RWPE2 (cell line): ENCODE measurements around the gene PCNT.

Source experiments
- ATAC-seq: fragments of 200-7000 bp; cut with Tn5 transposase; 3 replicates; pipeline ENCODE4 v1.9.1; 2021; ENCODE audit warnings: low read depth
- DNase-seq: peaks from one replicate; pipeline ENCODE4 v3.0.0-alpha.2; 2020; ENCODE audit warnings: low spot score
- H3K27ac ChIP-seq: fragments of 450-650 bp; 2 replicates; pipeline ENCODE4 v1.5.1; 2017; ENCODE audit warnings: mild to moderate bottlenecking; ENCODE audit not compliant: poor library complexity, severe bottlenecking
- H3K27me3 ChIP-seq: fragments of 250-450 bp; sonication (Bioruptor Pico); 2 replicates; pipeline ENCODE4 v1.5.1; 2021; ENCODE audit warnings: mild to moderate bottlenecking, moderate library complexity; ENCODE audit not compliant: insufficient read depth, poor library complexity, severe bottlenecking
- H3K36me3 ChIP-seq: fragments of 250-450 bp; sonication (Bioruptor Pico); 2 replicates; pipeline ENCODE4 v1.5.1; 2020; ENCODE audit warnings: low read depth, mild to moderate bottlenecking, moderate library complexity
- H3K4me1 ChIP-seq: fragments of 250-450 bp; sonication (Bioruptor Pico); 2 replicates; pipeline ENCODE4 v1.5.1; 2021; ENCODE audit warnings: mild to moderate bottlenecking, moderate library complexity; ENCODE audit not compliant: insufficient read depth, poor library complexity, severe bottlenecking
- H3K4me3 ChIP-seq: fragments of 250-450 bp; sonication (Bioruptor Pico); 2 replicates; pipeline ENCODE4 v1.5.1; 2021; ENCODE audit warnings: mild to moderate bottlenecking, moderate library complexity; ENCODE audit not compliant: severe bottlenecking
- H3K9me3 ChIP-seq: fragments of 250-450 bp; sonication (Bioruptor Pico); 2 replicates; pipeline ENCODE4 v1.5.1; 2021; ENCODE audit warnings: mild to moderate bottlenecking, moderate library complexity; ENCODE audit not compliant: severe bottlenecking
- CTCF ChIP-seq: fragments of 450-650 bp; IDR thresholded peaks from one replicate; pipeline ENCODE4 v1.5.1; 2017; ENCODE audit warnings: mild to moderate bottlenecking, moderate library complexity; ENCODE audit not compliant: poor library complexity, severe bottlenecking

Gene PCNT

DNA sequence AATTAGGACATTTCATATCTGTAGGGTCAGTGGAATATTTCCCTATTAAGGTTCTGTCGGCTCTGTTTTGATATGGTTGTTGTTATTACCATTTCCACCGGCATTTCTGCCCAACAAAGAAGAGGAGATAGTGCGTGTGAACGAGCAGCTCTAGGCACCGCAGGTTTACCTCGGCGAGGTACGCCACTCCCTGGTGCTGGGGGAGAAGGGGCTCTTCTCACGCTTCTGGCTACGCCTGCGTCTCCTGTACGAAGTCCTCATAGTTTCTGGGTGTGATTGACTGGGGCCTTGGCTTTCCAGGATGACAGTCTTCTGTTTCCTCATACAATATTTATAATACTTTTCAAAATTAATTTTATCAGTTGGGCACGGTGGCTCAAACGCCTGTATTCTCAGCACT, 80.3 kb downstream of the PCNT start:
- H3K4me1 ChIP-seq = no peaks in the 10 kb centered on the region
- ATAC-seq = no peak
- H3K27ac ChIP-seq = no peak overlapping the region
- H3K4me3 ChIP-seq = no peak overlapping the region
- H3K36me3 ChIP-seq = peaks cover 64% of the 10 kb centered on the region
- no peaks in the 10 kb centered on the region for H3K27me3 ChIP-seq
- no peaks in the 10 kb centered on the region for H3K9me3 ChIP-seq
- no peak for TF ChIP-seq CTCF
- DNase-seq = no peak

DNA sequence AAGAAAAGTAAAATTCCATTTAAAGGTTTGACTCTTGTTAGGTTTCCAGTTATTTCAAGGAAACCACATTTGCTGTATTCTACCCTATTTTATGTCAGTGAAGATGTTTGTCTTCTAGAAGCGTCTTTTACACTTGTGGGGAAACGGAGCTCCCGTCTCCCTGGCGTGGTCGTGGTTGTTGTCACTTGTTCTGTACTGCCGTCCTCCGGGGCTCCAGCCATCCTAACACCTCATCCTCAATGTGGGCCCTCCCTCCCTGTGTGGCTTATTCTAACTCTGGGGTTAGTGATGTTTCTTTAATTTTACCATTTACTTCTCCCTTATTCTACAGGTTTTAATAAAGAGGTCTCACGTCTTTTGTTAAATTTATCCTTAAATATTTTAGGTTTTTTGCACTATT, 82.0 kb downstream of the PCNT start:
- TF ChIP-seq CTCF = no peak
- peaks cover 63% of the 10 kb centered on the region for H3K36me3 ChIP-seq
- H3K4me3 ChIP-seq = no peak overlapping the region
- ATAC-seq (no peak), DNase-seq (no peak)
- no peaks in the 10 kb centered on the region for H3K9me3 ChIP-seq
- no peaks in the 10 kb centered on the region for H3K4me1 ChIP-seq
- H3K27ac ChIP-seq = no peak overlapping the region
- H3K27me3 ChIP-seq = no peaks in the 10 kb centered on the region

DNA sequence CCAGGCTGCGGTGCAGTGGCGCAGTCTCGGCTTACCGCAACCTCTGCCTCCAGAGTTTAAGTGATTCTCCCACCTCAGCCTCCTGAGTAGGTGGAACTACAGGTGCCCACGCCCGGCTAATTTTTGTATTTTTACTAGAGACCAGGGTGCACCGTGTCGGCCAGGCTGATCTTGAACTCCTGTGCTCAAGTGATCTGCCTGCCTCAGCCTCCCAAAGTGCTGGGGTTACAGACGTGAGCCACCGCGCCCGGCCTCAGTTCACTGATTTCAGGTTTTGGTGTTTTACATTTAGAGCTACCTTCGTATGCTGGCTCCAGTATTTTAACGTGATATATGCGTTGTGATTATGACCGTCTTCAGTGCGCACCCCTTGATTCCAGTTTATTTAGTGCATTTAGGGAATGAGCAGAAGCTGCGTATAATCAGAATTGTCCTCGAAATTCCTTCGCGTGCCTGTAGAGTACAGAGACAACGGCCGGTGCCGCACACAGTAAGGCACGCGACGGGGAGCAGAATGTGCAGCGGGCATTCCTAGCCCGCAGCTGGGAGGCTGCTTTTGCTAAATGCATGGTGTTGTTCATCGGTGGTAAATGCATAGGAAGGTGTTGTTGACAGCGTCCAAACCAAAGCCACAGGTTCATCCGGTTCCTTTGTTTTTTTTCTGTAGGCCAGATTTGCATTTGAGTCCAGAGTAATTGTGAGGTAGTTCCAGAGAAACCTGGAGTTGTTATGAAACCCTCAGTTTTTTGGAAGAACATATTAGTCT, 85.9 kb downstream of the PCNT start:
- H3K27ac ChIP-seq = no peak overlapping the region
- ATAC-seq = no peak

GRCh38 chr21:46410516-46410915, 86.6 kb downstream of the PCNT start:
- no peak for ATAC-seq
- H3K36me3 ChIP-seq = peaks cover 37% of the 10 kb centered on the region

More for the DNA sequence above, 85.9 kb downstream of the PCNT start:
- TF ChIP-seq CTCF = no peak
- DNase-seq = no peak
- H3K4me1 ChIP-seq = peaks cover 3% of the 10 kb centered on the region
- H3K27me3 ChIP-seq = no peaks in the 10 kb centered on the region
- H3K4me3 ChIP-seq = no peak overlapping the region
- H3K9me3 ChIP-seq = no peaks in the 10 kb centered on the region
- H3K36me3 ChIP-seq = peaks cover 41% of the 10 kb centered on the region

More at GRCh38 chr21:46410516-46410915, 86.6 kb downstream of the PCNT start:
- no peak for TF ChIP-seq CTCF
- DNase-seq = no peak
- Histone ChIP-seq H3K4me1 (peaks cover 3% of the 10 kb centered on the region), H3K27me3 (no peaks in the 10 kb centered on the region), H3K4me3 (no peak overlapping the region), H3K9me3 (no peaks in the 10 kb centered on the region), H3K27ac (no peak overlapping the region)
